AG09319 (cell line): ENCODE measurements around the gene UBTF.

Experiments
- DNase-seq: peaks from one replicate; pipeline ENCODE4 v3.0.0-alpha.2; 2010; ENCODE audit warnings: low read depth; ENCODE audit errors: extremely low read depth
- TF ChIP-seq, protein P1 (sequence below): IDR thresholded peaks from 2 replicates; pipeline ENCODE4 v1.5.1; 2011; ENCODE audit warnings: low read depth, mild to moderate bottlenecking, inconsistent platforms, low read length, moderate library complexity

Gene UBTF

DNA sequence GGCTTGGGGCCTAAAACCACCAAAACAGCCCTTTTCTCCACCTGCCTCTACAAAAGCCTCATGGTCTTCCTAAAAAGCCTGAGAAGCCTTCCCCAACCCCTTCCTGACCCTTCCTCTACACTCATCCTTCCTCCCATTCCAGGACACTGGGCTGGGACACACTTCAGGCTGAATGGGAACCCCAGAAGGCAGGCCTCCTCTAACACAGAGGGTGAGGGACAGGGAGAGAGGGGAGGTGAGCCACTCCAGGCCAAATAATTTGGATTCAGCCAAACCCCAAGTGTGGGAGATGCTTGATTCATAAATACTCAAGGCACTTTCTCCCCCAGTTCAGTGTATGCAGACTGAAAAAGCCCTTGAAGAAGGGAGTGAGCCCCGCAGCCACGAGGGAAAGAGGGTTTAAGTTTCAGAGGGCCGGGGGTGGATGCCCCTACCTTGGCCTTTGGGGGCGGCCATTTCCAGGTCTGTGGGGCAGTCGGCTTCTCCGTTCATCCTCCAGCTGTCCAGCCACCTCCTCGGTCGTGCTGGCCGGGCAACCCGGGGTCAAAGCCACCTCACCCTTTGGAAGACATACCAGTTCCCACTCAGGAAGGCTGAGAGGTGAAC is 1.6 kb downstream of the UBTF start:
- DNase-seq: no peak
- TF ChIP-seq, protein P1, sequence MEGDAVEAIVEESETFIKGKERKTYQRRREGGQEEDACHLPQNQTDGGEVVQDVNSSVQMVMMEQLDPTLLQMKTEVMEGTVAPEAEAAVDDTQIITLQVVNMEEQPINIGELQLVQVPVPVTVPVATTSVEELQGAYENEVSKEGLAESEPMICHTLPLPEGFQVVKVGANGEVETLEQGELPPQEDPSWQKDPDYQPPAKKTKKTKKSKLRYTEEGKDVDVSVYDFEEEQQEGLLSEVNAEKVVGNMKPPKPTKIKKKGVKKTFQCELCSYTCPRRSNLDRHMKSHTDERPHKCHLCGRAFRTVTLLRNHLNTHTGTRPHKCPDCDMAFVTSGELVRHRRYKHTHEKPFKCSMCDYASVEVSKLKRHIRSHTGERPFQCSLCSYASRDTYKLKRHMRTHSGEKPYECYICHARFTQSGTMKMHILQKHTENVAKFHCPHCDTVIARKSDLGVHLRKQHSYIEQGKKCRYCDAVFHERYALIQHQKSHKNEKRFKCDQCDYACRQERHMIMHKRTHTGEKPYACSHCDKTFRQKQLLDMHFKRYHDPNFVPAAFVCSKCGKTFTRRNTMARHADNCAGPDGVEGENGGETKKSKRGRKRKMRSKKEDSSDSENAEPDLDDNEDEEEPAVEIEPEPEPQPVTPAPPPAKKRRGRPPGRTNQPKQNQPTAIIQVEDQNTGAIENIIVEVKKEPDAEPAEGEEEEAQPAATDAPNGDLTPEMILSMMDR: no peak

DNA sequence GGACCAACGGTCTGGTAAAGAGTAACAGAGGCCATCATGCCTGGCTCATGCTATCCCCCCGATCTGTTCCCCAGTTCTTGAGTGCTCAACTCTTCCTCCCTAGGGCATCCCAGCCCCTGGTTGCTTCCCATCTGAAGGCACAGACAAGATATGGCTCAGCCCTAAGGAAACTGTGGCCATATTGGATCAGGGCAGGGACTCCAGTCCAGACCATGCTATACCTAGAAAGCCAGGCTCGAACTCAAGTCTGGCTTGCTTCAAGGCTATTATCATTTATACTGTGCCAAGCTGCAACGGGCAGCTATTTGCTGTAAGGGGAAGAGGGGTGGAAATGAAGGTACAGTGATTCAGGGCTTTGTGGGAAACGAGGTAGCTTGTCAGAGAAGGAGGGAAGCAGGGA is 2.8 kb downstream of the UBTF start:
- no peak for DNase-seq
- TF ChIP-seq, protein P1: no peak

DNA sequence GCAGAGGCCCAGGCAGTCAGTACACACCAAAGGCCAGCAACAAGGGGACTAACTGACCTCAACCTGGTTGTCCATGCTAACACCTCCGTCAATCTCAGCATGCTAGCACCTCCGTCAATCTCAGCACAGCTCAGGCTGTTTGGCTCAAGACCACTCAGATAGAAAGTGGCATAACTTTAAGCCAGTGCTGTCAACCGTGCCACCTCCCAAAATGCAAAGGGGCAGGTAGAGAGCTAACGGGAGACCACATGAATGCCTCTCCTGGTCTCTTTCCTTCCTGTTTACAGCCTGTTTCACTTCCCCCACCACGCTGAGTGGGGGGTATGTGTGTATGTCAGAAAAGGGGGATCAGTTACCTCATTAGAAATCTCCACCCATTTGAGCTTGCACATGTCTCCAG is 3.3 kb downstream of the UBTF start:
- TF ChIP-seq, protein P1: no peak
- DNase-seq: no peak

DNA sequence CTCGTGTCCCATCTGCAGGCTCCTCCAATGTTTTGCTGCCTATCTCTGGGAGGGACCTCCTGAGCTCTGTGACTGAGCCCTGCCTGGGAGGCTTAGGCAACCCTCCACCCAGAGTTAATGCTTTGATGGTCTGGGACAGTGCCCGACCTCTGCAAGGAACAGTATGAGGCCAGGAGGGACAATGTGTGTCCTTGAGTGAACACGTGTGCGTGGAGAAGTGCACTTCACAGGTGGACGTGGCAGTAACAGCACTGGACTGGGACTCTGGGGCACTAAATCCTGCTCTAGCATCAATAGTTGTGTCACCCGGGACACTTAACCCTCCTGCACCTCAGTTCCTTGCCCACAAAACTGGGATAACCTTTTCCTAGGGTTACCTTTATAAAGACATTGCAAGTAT is 4.6 kb downstream of the UBTF start:
- no peak for DNase-seq
- TF ChIP-seq, protein P1: no peak

DNA sequence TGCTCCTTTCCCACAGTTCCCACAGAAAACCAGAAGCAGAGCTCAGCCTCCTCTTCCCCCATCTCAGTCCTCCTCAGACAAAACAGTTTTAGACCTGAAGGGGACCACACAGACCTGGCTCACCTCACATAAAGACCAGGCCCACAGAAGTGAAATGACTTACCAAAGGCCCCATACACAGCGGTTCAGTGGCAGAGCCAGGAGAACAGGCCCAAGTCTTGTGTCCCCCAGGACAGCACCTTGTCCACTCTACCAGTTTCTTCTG is 5.3 kb downstream of the UBTF start:
- no peak for DNase-seq
- TF ChIP-seq, protein P1: no peak

DNA sequence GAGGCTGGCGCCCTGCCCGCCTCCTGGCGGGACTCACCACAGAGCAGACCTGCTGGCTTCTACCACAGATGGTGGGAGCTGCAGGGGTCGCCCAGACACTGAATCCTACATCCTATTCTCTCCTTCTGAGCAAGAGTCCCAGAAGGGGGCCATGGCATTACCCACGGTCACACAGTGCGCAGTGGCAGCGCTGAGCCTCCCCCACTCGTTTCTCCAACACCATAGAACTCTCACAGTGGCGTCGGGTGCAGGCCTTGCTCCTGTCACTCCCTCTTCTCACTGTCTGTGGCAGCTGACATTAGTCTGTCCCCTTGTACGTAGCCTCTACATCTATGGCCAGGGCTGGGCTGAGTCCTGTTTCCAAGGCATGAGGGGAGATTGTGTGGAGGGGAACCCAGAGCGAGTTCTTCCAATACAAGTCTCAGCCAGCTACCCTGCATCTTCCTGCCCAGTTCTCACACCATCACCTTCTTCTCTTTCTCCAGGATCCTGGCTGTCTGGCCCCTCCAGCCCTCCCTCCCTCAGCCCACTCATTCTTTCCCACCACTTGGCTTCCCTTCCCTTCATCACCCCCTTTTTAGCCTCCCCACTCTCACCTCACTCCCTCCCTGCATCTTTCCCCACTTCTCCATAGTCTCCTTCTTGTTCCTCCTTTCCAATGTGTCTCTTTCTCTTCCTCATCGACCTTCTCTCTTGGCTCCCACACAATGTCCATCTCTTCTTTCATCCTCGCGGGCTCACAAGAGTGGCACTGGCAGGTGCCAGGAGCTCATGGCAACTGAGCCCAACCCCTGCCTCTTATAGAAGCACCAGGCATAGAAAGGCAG is 5.9 kb downstream of the UBTF start:
- TF ChIP-seq, protein P1: no peak
- DNase-seq: no peak

DNA sequence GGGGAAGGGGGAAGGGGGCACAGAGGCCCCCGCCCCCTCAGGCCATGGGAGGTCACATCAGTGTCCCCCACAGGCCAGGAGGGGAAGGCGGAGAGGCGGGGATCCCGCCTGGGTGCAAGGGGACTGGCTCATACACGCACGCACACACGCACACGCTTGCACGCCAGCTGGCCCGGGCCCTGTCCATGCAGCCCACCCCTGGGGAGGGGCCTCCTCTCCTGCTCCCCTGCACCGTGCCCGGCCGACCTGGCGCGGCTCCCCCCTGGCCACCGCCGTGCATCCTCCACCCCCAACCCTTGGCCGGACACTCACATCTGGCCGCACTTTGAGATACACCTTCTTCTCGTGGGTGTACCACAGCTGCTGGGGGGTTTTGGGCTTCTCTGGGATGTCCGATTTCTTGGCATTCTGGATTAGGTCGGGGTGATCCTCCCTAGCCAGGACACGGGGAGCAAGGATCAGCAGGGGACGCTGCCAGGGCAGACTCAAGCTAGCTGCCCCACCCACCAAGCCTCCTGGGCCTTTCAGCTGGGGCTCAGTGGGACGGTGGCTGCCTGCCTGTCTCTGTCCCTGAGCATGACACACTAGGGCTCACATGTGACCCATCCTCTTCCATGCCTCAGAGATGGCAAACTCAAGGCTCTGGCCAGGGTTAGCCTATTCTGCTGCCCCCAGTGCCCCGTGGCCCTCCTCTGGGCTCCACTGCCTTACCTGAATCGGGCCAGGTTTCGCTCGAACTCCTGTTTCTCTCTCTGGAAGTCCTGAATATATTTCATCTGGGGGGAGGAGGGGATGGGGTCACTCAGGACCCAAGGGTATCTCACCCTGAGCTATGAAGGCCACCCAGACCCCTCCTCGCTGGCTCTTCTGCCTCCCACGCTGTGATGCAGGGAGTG is 6.7 kb downstream of the UBTF start:
- DNase-seq: no peak
- TF ChIP-seq, protein P1: no peak
